ENCODE data around the gene ZNF618.

DNA sequence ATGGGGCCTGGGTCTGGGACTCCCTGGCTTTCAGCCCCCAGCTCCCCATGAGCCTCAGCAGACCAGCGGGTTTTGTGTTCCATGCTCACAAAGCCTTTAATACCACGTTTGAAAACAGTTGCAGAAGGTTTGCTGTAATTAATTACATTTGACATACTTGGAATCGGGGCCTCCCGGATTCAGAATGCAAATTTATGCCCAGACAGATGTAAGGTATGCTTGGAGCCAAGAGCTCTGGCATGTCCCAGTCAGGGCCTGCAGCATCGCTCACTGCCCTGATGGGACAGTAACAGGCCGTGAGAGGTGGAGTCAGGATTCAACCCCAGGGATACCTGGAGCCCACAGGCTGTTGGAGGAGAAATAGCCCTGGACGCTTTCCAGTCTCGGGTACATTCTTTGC is 12.2 kb downstream of the ZNF618 start:
- TF ChIP-seq, protein P1, sequence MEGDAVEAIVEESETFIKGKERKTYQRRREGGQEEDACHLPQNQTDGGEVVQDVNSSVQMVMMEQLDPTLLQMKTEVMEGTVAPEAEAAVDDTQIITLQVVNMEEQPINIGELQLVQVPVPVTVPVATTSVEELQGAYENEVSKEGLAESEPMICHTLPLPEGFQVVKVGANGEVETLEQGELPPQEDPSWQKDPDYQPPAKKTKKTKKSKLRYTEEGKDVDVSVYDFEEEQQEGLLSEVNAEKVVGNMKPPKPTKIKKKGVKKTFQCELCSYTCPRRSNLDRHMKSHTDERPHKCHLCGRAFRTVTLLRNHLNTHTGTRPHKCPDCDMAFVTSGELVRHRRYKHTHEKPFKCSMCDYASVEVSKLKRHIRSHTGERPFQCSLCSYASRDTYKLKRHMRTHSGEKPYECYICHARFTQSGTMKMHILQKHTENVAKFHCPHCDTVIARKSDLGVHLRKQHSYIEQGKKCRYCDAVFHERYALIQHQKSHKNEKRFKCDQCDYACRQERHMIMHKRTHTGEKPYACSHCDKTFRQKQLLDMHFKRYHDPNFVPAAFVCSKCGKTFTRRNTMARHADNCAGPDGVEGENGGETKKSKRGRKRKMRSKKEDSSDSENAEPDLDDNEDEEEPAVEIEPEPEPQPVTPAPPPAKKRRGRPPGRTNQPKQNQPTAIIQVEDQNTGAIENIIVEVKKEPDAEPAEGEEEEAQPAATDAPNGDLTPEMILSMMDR (conservative IDR thresholded peaks at IDR 0.05; ENCODE audit: low read length) = no peak
- no peak for TF ChIP-seq EZH2phosphoT487 (IDR thresholded peaks at IDR 0.05; ENCODE audit: borderline replicate concordance, low read depth, low read length)
